ENCODE measurements around the gene METTL22.

The METTL22 gene

DNA sequence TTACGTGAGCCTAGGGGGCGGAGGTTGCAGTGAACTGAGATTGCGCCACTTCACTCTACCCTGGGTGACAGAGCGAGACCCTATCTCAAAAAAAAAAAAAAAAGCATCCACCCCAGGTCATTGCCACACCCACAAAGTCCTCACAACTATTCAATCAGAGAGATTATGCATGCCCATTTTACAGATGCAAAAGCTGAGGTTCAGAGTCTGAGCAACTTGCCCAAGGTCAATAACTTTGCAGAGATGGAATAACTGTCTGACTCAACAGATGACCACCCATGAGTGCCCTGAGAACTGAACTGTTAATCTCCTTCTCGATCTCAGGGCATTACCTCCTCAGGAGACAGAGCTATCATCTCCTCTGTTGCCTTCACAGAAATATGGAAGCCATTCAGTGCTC, 25.7 kb upstream of the METTL22 start:
- no peak overlapping the region for H3K23ac ChIP-seq (ENCODE audit: low read length in 2 of 2)

DNA sequence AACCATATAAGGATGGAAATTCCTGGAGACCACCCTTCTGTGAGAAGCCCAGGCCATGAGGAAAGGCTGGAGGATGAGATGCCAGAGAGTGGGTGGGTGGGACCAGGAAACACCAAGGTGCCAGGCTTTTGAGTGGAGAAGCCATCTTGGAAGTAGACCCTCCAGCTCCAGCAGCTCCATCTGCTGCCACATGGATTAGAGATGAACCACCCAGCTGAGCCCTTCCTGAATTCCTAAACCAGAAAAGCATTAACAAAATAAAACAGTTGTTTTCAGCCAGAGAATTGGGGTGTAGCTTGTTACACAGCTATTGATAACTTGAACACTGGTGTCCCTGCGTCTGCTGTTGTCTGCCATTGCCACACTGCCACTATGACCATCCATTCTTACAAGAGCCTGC, 24.9 kb upstream of the METTL22 start:
- peaks cover 21% of the 10 kb centered on the region for H3K9me3 ChIP-seq (ENCODE audit: control insufficient read depth, low read length)
- H3K27me3 ChIP-seq (ENCODE audit: control insufficient read depth in 1 of 2, insufficient read depth in 1 of 2, low read length in 2 of 2) = peaks cover 13 to 15% of the 10 kb centered on the region in 2 experiments
- H3K4me3 ChIP-seq (ENCODE audit: insufficient read depth in 1 of 2, low read depth in 1 of 2, low read length in 2 of 2) = no peak overlapping the region
- H3K18ac ChIP-seq (ENCODE audit: low read depth in 1 of 2, low read length in 2 of 2) = no peak overlapping the region
- WGBS = 73% methylated on average over 1 of the region's 1 CpG
- no peak overlapping the region for H2AFZ ChIP-seq (ENCODE audit: low read depth, low read length)
- no peak overlapping the region for H3K4ac ChIP-seq (ENCODE audit: low read depth in 1 of 2, low read length in 2 of 2)
- no peaks in the 10 kb centered on the region for H3K79me1 ChIP-seq (replicated peaks; ENCODE audit: low read length, poor library complexity, severe bottlenecking)
- H4K8ac ChIP-seq (ENCODE audit: low read length) = no peak overlapping the region
- H3K4me1 ChIP-seq (ENCODE audit: control insufficient read depth, insufficient read depth, low read depth, low read length) = no peaks in the 10 kb centered on the region
- no peak overlapping the region for H2BK120ac ChIP-seq (ENCODE audit: low read depth, low read length)
- H4K91ac ChIP-seq (ENCODE audit: low read length) = no peak overlapping the region
- no peak overlapping the region for H2BK5ac ChIP-seq (ENCODE audit: low read depth, low read length, poor library complexity, severe bottlenecking)
- H3K14ac ChIP-seq (ENCODE audit: low read length in 2 of 2) = no peak overlapping the region
- H3K4me2 ChIP-seq (ENCODE audit: low read length, poor library complexity, severe bottlenecking) = no peak overlapping the region
- no peak overlapping the region for H2BK15ac ChIP-seq (ENCODE audit: low read depth, poor library complexity, severe bottlenecking)
- H3K36me3 ChIP-seq (ENCODE audit: control insufficient read depth in 1 of 2, insufficient read depth in 2 of 2, low read depth in 1 of 2, low read length in 2 of 2) = no peaks in the 10 kb centered on the region
- no peak overlapping the region for H2BK12ac ChIP-seq (ENCODE audit: low read length in 2 of 2)
- H2AK5ac ChIP-seq (ENCODE audit: low read length, severe bottlenecking) = no peak overlapping the region
- no peak for DNase-seq
- no peak overlapping the region for H3K9ac ChIP-seq (ENCODE audit: low read length)
- H3K23ac ChIP-seq (ENCODE audit: low read length in 2 of 2) = no peak overlapping the region
- no peak overlapping the region for H3K27ac ChIP-seq (ENCODE audit: low read length, poor library complexity, severe bottlenecking)

More for the DNA sequence above, 25.7 kb upstream of the METTL22 start:
- no peak overlapping the region for H2BK15ac ChIP-seq (ENCODE audit: low read depth, poor library complexity, severe bottlenecking)
- no peaks in the 10 kb centered on the region for H3K79me1 ChIP-seq (replicated peaks; ENCODE audit: low read length, poor library complexity, severe bottlenecking)
- no peaks in the 10 kb centered on the region for H3K4me1 ChIP-seq (ENCODE audit: control insufficient read depth, insufficient read depth, low read depth, low read length)
- H3K4me3 ChIP-seq (ENCODE audit: insufficient read depth in 1 of 2, low read depth in 1 of 2, low read length in 2 of 2) = no peak overlapping the region
- no peak overlapping the region for H2BK5ac ChIP-seq (ENCODE audit: low read depth, low read length, poor library complexity, severe bottlenecking)
- peaks cover 16% of the 10 kb centered on the region for H3K9me3 ChIP-seq (ENCODE audit: control insufficient read depth, low read length)
- no peak overlapping the region for H3K27ac ChIP-seq (ENCODE audit: low read length, poor library complexity, severe bottlenecking)
- no peak overlapping the region for H2AK5ac ChIP-seq (ENCODE audit: low read length, severe bottlenecking)
- H2BK12ac ChIP-seq (ENCODE audit: low read length in 2 of 2) = no peak overlapping the region
- no peak overlapping the region for H3K9ac ChIP-seq (ENCODE audit: low read length)
- no peak overlapping the region for H2BK120ac ChIP-seq (ENCODE audit: low read depth, low read length)
- H4K8ac ChIP-seq (ENCODE audit: low read length) = no peak overlapping the region
- no peak overlapping the region for H3K4me2 ChIP-seq (ENCODE audit: low read length, poor library complexity, severe bottlenecking)
- H4K91ac ChIP-seq (ENCODE audit: low read length) = no peak overlapping the region
- H3K4ac ChIP-seq (ENCODE audit: low read depth in 1 of 2, low read length in 2 of 2) = no peak overlapping the region
- WGBS = 64% methylated on average over 5 of the region's 5 CpGs
- no peak overlapping the region for H3K14ac ChIP-seq (ENCODE audit: low read length in 2 of 2)
- no peak overlapping the region for H3K18ac ChIP-seq (ENCODE audit: low read depth in 1 of 2, low read length in 2 of 2)
- H2AFZ ChIP-seq (ENCODE audit: low read depth, low read length) = no peak overlapping the region
- DNase-seq = no peak
- no peaks in the 10 kb centered on the region for H3K36me3 ChIP-seq (ENCODE audit: control insufficient read depth in 1 of 2, insufficient read depth in 2 of 2, low read depth in 1 of 2, low read length in 2 of 2)
- H3K27me3 ChIP-seq (ENCODE audit: control insufficient read depth in 1 of 2, insufficient read depth in 1 of 2, low read length in 2 of 2) = peaks cover 15 to 18% of the 10 kb centered on the region in 2 experiments

DNA sequence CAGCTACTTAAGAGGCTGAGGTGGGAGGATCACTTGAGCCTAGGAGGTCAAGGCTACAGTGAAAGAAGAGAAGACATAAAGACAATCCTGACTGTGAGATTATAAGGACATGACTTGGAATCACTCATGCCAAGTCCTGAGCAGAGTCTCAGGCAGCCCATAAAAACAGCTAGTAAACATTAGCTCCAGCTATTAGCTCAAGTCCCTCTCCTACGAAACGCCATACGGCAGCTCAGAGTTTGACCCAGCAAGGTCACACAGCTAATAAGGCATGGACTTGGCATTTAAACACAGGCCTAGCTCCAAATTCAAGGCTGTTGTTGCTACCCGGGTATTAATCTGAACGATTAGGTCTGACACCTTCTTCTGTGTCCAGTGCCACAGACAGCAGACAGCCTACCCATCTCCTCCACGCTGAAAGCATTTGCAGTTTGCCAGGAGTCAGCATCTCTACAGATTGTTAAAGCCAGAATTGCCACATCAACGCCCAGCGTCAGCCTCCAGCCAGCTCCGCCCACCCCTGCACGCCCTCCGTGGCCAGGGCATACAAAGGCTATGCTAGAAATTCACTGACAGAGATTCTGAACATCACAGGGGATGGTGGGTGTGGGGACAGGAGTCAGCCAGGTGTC, 21.2 kb upstream of the METTL22 start:
- Histone ChIP-seq H4K91ac (ENCODE audit: low read length) (no peak overlapping the region), H3K14ac (ENCODE audit: low read length in 2 of 2) (no peak overlapping the region), H2BK12ac (ENCODE audit: low read length in 2 of 2) (no peak overlapping the region), H2BK15ac (ENCODE audit: low read depth, poor library complexity, severe bottlenecking) (no peak overlapping the region), H3K36me3 (ENCODE audit: control insufficient read depth in 1 of 2, insufficient read depth in 2 of 2, low read depth in 1 of 2, low read length in 2 of 2) (no peaks in the 10 kb centered on the region), H2BK120ac (ENCODE audit: low read depth, low read length) (no peak overlapping the region), H2AK5ac (ENCODE audit: low read length, severe bottlenecking) (no peak overlapping the region), H3K27ac (ENCODE audit: low read length, poor library complexity, severe bottlenecking) (no peak overlapping the region), H2AFZ (ENCODE audit: low read depth, low read length) (no peak overlapping the region), H3K9ac (ENCODE audit: low read length) (no peak overlapping the region), H4K8ac (ENCODE audit: low read length) (no peak overlapping the region), H3K9me3 (ENCODE audit: control insufficient read depth, low read length) (peaks cover 26% of the 10 kb centered on the region), H3K18ac (ENCODE audit: low read depth in 1 of 2, low read length in 2 of 2) (no peak overlapping the region), H3K79me1 (replicated peaks; ENCODE audit: low read length, poor library complexity, severe bottlenecking) (no peaks in the 10 kb centered on the region), H3K27me3 (ENCODE audit: control insufficient read depth in 1 of 2, insufficient read depth in 1 of 2, low read length in 2 of 2) (peaks cover 6 to 10% of the 10 kb centered on the region in 2 experiments), H3K4me2 (ENCODE audit: low read length, poor library complexity, severe bottlenecking) (no peak overlapping the region), H3K4me3 (ENCODE audit: insufficient read depth in 1 of 2, low read depth in 1 of 2, low read length in 2 of 2) (no peak overlapping the region), H3K4me1 (ENCODE audit: control insufficient read depth, insufficient read depth, low read depth, low read length) (no peaks in the 10 kb centered on the region), H3K23ac (ENCODE audit: low read length in 2 of 2) (no peak overlapping the region), H2BK5ac (ENCODE audit: low read depth, low read length, poor library complexity, severe bottlenecking) (no peak overlapping the region), H3K4ac (ENCODE audit: low read depth in 1 of 2, low read length in 2 of 2) (no peak overlapping the region)
- WGBS = 83% methylated on average over 11 of the region's 11 CpGs
- no peak for DNase-seq

DNA sequence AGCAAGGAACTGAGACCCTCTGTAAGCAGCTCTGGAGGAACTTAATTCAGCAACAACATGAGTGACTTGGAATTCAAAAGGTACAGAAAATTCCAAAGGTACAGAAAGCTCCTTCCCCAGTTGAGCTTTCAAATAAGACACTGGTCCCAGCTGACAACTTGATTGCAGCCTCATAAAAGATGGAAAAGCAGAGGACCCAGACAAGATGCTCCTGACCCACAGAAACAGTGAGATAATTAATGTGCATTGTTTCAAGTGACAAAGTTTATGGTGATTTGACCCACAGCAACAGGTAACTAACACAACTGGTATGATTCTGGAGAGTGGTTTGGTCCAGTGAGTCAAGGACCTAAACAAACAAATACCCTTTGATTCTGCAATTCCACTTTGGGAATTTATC, 15.9 kb upstream of the METTL22 start:
- no peak overlapping the region for H2AFZ ChIP-seq (ENCODE audit: low read depth, low read length)
- H3K9me3 ChIP-seq (ENCODE audit: control insufficient read depth, low read length) = peaks cover 15% of the 10 kb centered on the region
- no peak overlapping the region for H2AK5ac ChIP-seq (ENCODE audit: low read length, severe bottlenecking)
- no peak for DNase-seq
- H3K18ac ChIP-seq (ENCODE audit: low read depth in 1 of 2, low read length in 2 of 2) = no peak overlapping the region
- no peaks in the 10 kb centered on the region for H3K79me1 ChIP-seq (replicated peaks; ENCODE audit: low read length, poor library complexity, severe bottlenecking)
- no peak overlapping the region for H3K14ac ChIP-seq (ENCODE audit: low read length in 2 of 2)
- H2BK5ac ChIP-seq (ENCODE audit: low read depth, low read length, poor library complexity, severe bottlenecking) = no peak overlapping the region
- H4K91ac ChIP-seq (ENCODE audit: low read length) = no peak overlapping the region
- H2BK15ac ChIP-seq (ENCODE audit: low read depth, poor library complexity, severe bottlenecking) = no peak overlapping the region
- no peak overlapping the region for H3K4me2 ChIP-seq (ENCODE audit: low read length, poor library complexity, severe bottlenecking)
- H3K4ac ChIP-seq (ENCODE audit: low read depth in 1 of 2, low read length in 2 of 2) = no peak overlapping the region
- no peak overlapping the region for H4K8ac ChIP-seq (ENCODE audit: low read length)
- H2BK12ac ChIP-seq (ENCODE audit: low read length in 2 of 2) = no peak overlapping the region
- no peaks in the 10 kb centered on the region for H3K4me1 ChIP-seq (ENCODE audit: control insufficient read depth, insufficient read depth, low read depth, low read length)
- no peak overlapping the region for H3K9ac ChIP-seq (ENCODE audit: low read length)
- H2BK120ac ChIP-seq (ENCODE audit: low read depth, low read length) = no peak overlapping the region
- H3K36me3 ChIP-seq (ENCODE audit: control insufficient read depth in 1 of 2, insufficient read depth in 2 of 2, low read depth in 1 of 2, low read length in 2 of 2) = no peaks in the 10 kb centered on the region
- H3K4me3 ChIP-seq (ENCODE audit: insufficient read depth in 1 of 2, low read depth in 1 of 2, low read length in 2 of 2) = no peak overlapping the region
- no peak overlapping the region for H3K27ac ChIP-seq (ENCODE audit: low read length, poor library complexity, severe bottlenecking)
- no peak overlapping the region for H3K23ac ChIP-seq (ENCODE audit: low read length in 2 of 2)
- peaks cover 7 to 9% of the 10 kb centered on the region in 2 experiments for H3K27me3 ChIP-seq (ENCODE audit: control insufficient read depth in 1 of 2, insufficient read depth in 1 of 2, low read length in 2 of 2)
